Neural progenitor cell (in vitro differentiated cells): Measurements from ENCODE around the gene IFI30. TPM values are rescaled to one million over a fixed set of nuclear protein-coding genes. Genes with fewer than 3 reads are reported as not detected.
A peak's percentile ranks its signal among the peaks of the same experiment; 100 is the strongest.

ENCODE experiments used
- DNase-seq: peaks from one replicate; pipeline ENCODE4 v3.0.0-alpha.2; 2016; ENCODE audit warnings: low spot score
- H2AFZ ChIP-seq: fragments of 200-600 bp; sonication (generic); replicated peaks from 2 replicates; pipeline ENCODE4 v1.6.1; 2016; ENCODE audit warnings: antibody characterized with exemption
- H3F3A ChIP-seq: fragments of 200-600 bp; sonication (generic); 2 replicates; pipeline ENCODE4 v1.6.1; 2016; ENCODE audit warnings: antibody characterized with exemption, low read depth
- H3K27ac ChIP-seq: fragments of 200-600 bp; sonication (generic); 2 replicates; pipeline ENCODE4 v1.5.1; 2016; ENCODE audit warnings: mild to moderate bottlenecking
- H3K27me3 ChIP-seq: fragments of 200-600 bp; sonication (generic); 2 replicates; pipeline ENCODE4 v1.6.1; 2016; ENCODE audit warnings: mild to moderate bottlenecking, moderate library complexity
- H3K36me3 ChIP-seq: fragments of 200-600 bp; sonication (generic); 2 replicates; pipeline ENCODE4 v1.5.1; 2016
- H3K4me1 ChIP-seq: fragments of 200-600 bp; sonication (generic); 2 replicates; pipeline ENCODE4 v1.6.1; 2016; ENCODE audit warnings: mixed run types
- H3K4me2 ChIP-seq: fragments of 200-600 bp; sonication (generic); 2 replicates; pipeline ENCODE4 v1.6.1; 2016
- H3K4me3 ChIP-seq: fragments of 200-600 bp; sonication (generic); 2 replicates; pipeline ENCODE4 v1.5.1; 2016
- H3K79me2 ChIP-seq: fragments of 200-600 bp; sonication (generic); 2 replicates; pipeline ENCODE4 v1.6.1; 2016; ENCODE audit warnings: low read depth
- H3K9ac ChIP-seq: fragments of 200-600 bp; sonication (generic); 2 replicates; pipeline ENCODE4 v1.6.1; 2016
- H3K9me3 ChIP-seq: fragments of 200-600 bp; sonication (generic); 2 replicates; pipeline ENCODE4 v1.5.1; 2016; ENCODE audit warnings: low read depth
- H4K20me1 ChIP-seq: fragments of 200-600 bp; sonication (generic); 2 replicates; pipeline ENCODE4 v1.6.1; 2016; ENCODE audit warnings: low read depth
- H3K27ac Mint-ChIP-seq: 3 replicates; pipeline ENCODE4 v1.8.0; 2021; ENCODE audit warnings: mixed read lengths
- H3K27me3 Mint-ChIP-seq: 2 replicates; pipeline ENCODE4 v1.8.0; 2022; ENCODE audit warnings: low read depth, mild to moderate bottlenecking, inconsistent platforms, moderate library complexity, mixed read lengths; ENCODE audit not compliant: insufficient read depth
- H3K36me3 Mint-ChIP-seq: 3 replicates; pipeline ENCODE4 v1.8.0; 2021; ENCODE audit warnings: mixed read lengths
- H3K4me1 Mint-ChIP-seq: 3 replicates; pipeline ENCODE4 v1.8.0; 2021; ENCODE audit warnings: mixed read lengths
- H3K4me3 Mint-ChIP-seq: 3 replicates; pipeline ENCODE4 v1.8.0; 2021; ENCODE audit warnings: mild to moderate bottlenecking, moderate library complexity, mixed read lengths
- H3K9me3 Mint-ChIP-seq: 3 replicates; pipeline ENCODE4 v1.8.0; 2020; ENCODE audit warnings: mixed read lengths
- EZH2 ChIP-seq: fragments of 200-600 bp; sonication (generic); IDR thresholded peaks from 2 replicates; pipeline ENCODE4 v1.6.1; 2017; ENCODE audit warnings: antibody characterized with exemption, mild to moderate bottlenecking, moderate library complexity
- EZH2phosphoT487 ChIP-seq: fragments of 200-600 bp; sonication (generic); IDR thresholded peaks from 2 replicates; pipeline ENCODE4 v1.6.1; 2017; ENCODE audit warnings: antibody characterized with exemption
- total RNA-seq: library from RNA; depleted of rRNA; stranded (reverse); fragments of >200 nt; gene quantifications from 2 replicates; pipeline ENCODE4 v1.2.3, GENCODE V29; 2015; ENCODE audit warnings: low replicate concordance
- TF ChIP-seq, protein P1 (sequence below): fragments of 200-600 bp; sonication (generic); IDR thresholded peaks from 2 replicates; pipeline ENCODE4 v1.5.1; 2017; ENCODE audit warnings: antibody characterized with exemption, mild to moderate bottlenecking

Gene IFI30
- total RNA-seq, 1 donor from 2014 or later: not detected

DNA sequence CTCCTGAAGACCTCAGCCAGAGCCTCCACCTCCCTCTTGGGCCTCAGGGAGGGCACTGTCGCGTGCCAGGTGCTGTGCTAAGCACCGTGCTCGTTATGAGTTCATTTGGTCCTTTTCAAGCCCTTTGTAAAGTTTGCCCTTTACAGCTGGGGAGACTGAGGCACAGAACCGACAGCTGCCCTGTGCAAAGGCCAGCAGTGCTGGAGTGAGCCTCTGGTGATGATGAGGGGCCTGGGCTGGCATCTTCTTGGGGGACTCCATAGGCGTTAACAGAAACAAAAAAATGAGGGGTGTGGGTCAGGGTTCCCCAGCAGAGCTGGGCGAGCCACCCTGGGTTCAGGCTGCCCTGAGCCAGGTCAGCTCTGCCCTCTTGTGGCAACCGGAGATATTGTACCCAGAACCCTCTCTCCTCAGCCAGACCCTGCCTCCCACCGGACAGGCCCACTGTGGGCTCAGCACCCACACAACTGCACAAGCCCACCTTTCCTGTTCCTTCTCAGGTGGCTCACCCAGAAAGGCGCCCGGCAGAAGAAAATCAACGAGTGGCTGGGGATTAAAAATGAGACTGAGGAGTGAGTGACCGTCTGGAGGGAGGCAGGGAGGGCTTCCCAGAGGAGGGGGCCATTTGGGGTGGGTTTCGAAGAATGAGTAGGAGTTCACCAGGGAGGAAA is 5.5 kb upstream of the IFI30 start:
- H3K4me2 ChIP-seq: no peak overlapping the region
- Mint-ChIP-seq H3K4me1 (peaks cover 3% of the 10 kb centered on the region), H3K9me3 (no peaks in the 10 kb centered on the region), H3K27me3 (peaks cover 11% of the 10 kb centered on the region), H3K36me3 (peaks cover 12% of the 10 kb centered on the region), H3K27ac (no peak overlapping the region), H3K4me3 (no peak overlapping the region)
- no peak overlapping the region for H3K4me3 ChIP-seq
- no peaks in the 10 kb centered on the region for H3K4me1 ChIP-seq
- peaks cover 2% of the 10 kb centered on the region for H3K27me3 ChIP-seq
- no peaks in the 10 kb centered on the region for H3K79me2 ChIP-seq
- no peak overlapping the region for H3K9ac ChIP-seq
- H4K20me1 ChIP-seq: no peaks in the 10 kb centered on the region
- no peak overlapping the region for H2AFZ ChIP-seq
- H3K9me3 ChIP-seq: no peaks in the 10 kb centered on the region
- H3K36me3 ChIP-seq: no peaks in the 10 kb centered on the region
- peaks cover 4% of the 10 kb centered on the region for H3F3A ChIP-seq
- H3K27ac ChIP-seq: no peak overlapping the region
- TF ChIP-seq EZH2phosphoT487 (no peak), EZH2 (no peak)
- TF ChIP-seq, protein P1, sequence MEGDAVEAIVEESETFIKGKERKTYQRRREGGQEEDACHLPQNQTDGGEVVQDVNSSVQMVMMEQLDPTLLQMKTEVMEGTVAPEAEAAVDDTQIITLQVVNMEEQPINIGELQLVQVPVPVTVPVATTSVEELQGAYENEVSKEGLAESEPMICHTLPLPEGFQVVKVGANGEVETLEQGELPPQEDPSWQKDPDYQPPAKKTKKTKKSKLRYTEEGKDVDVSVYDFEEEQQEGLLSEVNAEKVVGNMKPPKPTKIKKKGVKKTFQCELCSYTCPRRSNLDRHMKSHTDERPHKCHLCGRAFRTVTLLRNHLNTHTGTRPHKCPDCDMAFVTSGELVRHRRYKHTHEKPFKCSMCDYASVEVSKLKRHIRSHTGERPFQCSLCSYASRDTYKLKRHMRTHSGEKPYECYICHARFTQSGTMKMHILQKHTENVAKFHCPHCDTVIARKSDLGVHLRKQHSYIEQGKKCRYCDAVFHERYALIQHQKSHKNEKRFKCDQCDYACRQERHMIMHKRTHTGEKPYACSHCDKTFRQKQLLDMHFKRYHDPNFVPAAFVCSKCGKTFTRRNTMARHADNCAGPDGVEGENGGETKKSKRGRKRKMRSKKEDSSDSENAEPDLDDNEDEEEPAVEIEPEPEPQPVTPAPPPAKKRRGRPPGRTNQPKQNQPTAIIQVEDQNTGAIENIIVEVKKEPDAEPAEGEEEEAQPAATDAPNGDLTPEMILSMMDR: peak; percentile 72
- peak; percentile 67 for DNase-seq

- Histone ChIP-seq H3K9ac (no peak overlapping the region), H3K36me3 (no peaks in the 10 kb centered on the region), H3K27ac (no peak overlapping the region), H2AFZ (no peak overlapping the region), H4K20me1 (no peaks in the 10 kb centered on the region), H3K4me1 (no peaks in the 10 kb centered on the region), H3K4me3 (no peak overlapping the region), H3K79me2 (no peaks in the 10 kb centered on the region), H3F3A (peaks cover 11% of the 10 kb centered on the region), H3K4me2 (no peak overlapping the region), H3K27me3 (peaks cover 9% of the 10 kb centered on the region), H3K9me3 (no peaks in the 10 kb centered on the region)
- TF ChIP-seq EZH2 (no peak), EZH2phosphoT487 (no peak)
- TF ChIP-seq, protein P1: no peak
- Mint-ChIP-seq H3K9me3 (no peaks in the 10 kb centered on the region), H3K4me3 (no peak overlapping the region), H3K27ac (no peak overlapping the region), H3K27me3 (peaks cover 15% of the 10 kb centered on the region), H3K36me3 (peaks cover 9% of the 10 kb centered on the region), H3K4me1 (peaks cover 3% of the 10 kb centered on the region)
- DNase-seq: no peak
Observed at GRCh38 chr19:18168673-18169381, 4.8 kb upstream of the IFI30 start.

DNA sequence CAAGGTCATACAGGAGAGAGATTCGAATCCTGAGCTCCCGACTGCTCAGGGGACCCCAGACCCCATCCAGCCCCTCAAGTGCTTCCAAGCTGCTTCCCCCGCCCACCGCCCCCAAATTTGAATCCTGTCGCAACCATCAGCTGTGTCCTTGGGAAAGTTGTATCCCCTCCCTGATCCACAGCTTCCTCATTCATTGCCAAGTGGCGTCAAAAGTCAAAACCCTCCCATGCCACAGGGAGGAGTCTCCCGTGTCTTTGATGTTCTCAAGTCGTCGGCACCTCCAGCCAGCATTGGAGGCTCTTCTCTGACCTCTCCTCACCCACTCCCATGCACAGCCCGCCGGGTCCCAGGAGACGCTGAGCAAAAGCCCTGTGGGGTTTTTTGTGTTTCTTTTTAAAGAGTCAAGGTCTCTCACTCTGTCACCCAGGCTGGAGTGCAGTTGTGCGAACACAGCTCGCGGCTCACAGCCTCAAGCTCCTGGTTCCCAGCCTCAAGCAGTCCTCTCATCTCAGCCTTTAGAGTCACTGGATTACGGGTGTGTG is 2.8 kb upstream of the IFI30 start:
- Histone ChIP-seq H3K36me3 (no peaks in the 10 kb centered on the region), H3K9ac (no peak overlapping the region), H3K9me3 (no peaks in the 10 kb centered on the region), H3K4me1 (no peaks in the 10 kb centered on the region), H3K27ac (no peak overlapping the region), H3K27me3 (peaks cover 29% of the 10 kb centered on the region), H4K20me1 (no peaks in the 10 kb centered on the region), H3K4me2 (no peak overlapping the region), H2AFZ (no peak overlapping the region), H3F3A (peaks cover 17% of the 10 kb centered on the region), H3K4me3 (no peak overlapping the region), H3K79me2 (no peaks in the 10 kb centered on the region)
- H3K27ac Mint-ChIP-seq: no peak overlapping the region
- H3K36me3 Mint-ChIP-seq: peaks cover 6% of the 10 kb centered on the region
- H3K9me3 Mint-ChIP-seq: peaks cover 2% of the 10 kb centered on the region
- no peak overlapping the region for H3K4me3 Mint-ChIP-seq
- peaks cover 22% of the 10 kb centered on the region for H3K27me3 Mint-ChIP-seq
- TF ChIP-seq EZH2 (no peak), EZH2phosphoT487 (no peak)
- TF ChIP-seq, protein P1: no peak
- DNase-seq: no peak
- H3K4me1 Mint-ChIP-seq: peaks cover 5% of the 10 kb centered on the region
